Right lobe of liver (tissue), 6 donors: ENCODE measurements around the gene NOVA2. TPM values are rescaled to one million over a fixed set of nuclear protein-coding genes. Genes with fewer than 3 reads are reported as not detected.
A peak's percentile ranks its signal among the peaks of the same experiment; 100 is the strongest.

ENCODE experiments used
- ATAC-seq, 4 donors: fragments of 200-7000 bp; cut with Tn5 transposase; one replicate each; pipeline ENCODE4 v1.9.1; 2020; ENCODE audit warnings: mild to moderate bottlenecking in 4 of 4, moderate library complexity in 4 of 4
- DNase-seq, 3 donors: peaks; one replicate each; pipeline ENCODE4 v3.0.0-alpha.2; 2020
- H3K27ac ChIP-seq, 3 donors: fragments of 200-600 bp; one replicate each; pipeline ENCODE4 v1.8.0; 2022
- H3K27me3 ChIP-seq, 2 donors: fragments of 200-600 bp; one replicate each; pipeline ENCODE4 v1.8.0; 2022
- H3K36me3 ChIP-seq, 4 donors: fragments of 200-600 bp; sonication (generic) in 1 of 4; one replicate each; pipeline versions ENCODE4 v1.5.1 to v1.8.0; 2017 to 2022; ENCODE audit warnings: control low read depth in 1 of 4
- H3K4me1 ChIP-seq, 4 donors: fragments of 200-600 bp; sonication (generic) in 1 of 4; one replicate each; pipeline versions ENCODE4 v1.5.1 to v1.8.0; 2017 to 2022; ENCODE audit warnings: control low read depth in 1 of 4
- H3K4me3 ChIP-seq, 3 donors: fragments of 200-600 bp; one replicate each; pipeline ENCODE4 v1.8.0; 2022
- H3K9me3 ChIP-seq, 4 donors: fragments of 200-600 bp; sonication (generic) in 1 of 4; one replicate each; pipeline versions ENCODE4 v1.5.1 to v1.8.0; 2017 to 2022; ENCODE audit warnings: control low read depth in 1 of 4
- POLR2A ChIP-seq: fragments of 450-650 bp; IDR thresholded peaks from one replicate; pipeline ENCODE4 v1.6.1; 2017; ENCODE audit warnings: antibody characterized with exemption, mild to moderate bottlenecking
- WGBS: methylation state at CpG from one replicate; pipeline ENCODE4 v1.1.6; 2018; ENCODE audit warnings: low coverage, low lambda C conversion rate; ENCODE audit not compliant: insufficient coverage; ENCODE audit errors: missing lambda C conversion rate; 5-methylcytosine and 5-hydroxymethylcytosine counted together
- intact Hi-C, 2 donors: fragments of 100-400 bp; cut with DNase I; formaldehyde crosslinking; loops; one replicate each; pipeline versions ENCODE4 v1.11.2 to v1.14.1; 2022
- total RNA-seq, 6 experiments: library from RNA; depleted of rRNA in 2 of 6; stranded (reverse); fragments of >200 nt in 2 of 6; fragmentation: NEBNext Ultra II Directional in 3 of 6; extraction: Animal tissue kit (Norgen Biotek cat#: 25700) in 3 of 6; gene quantifications; one replicate each; pipeline versions ENCODE4 v1.1.0 to v1.2.4, GENCODE V29; 2016 to 2023
- TF ChIP-seq, protein P1 (sequence below), 4 donors: fragments of 200-600 bp in 3 of 4; fragments of 450-650 bp in 1 of 4; IDR thresholded peaks; one replicate each; pipeline versions ENCODE4 v1.5.1 to v1.8.0; 2016 to 2022; ENCODE audit warnings: antibody characterized with exemption in 4 of 4, mild to moderate bottlenecking in 2 of 4
- donor health status: DM: no; HTN: yes; CAD: no.
- donor health status: DM: no; HTN: no; CAD: no.
- donor health status: DM: no; HTN: no; CAD: no.
- donor health status: DM: no; HTN: yes; CAD: no.
- donor health status: DM: no; HTN: yes; CAD: no.

NOVA2 gene
- total RNA-seq, 6 experiments from 2014 or later: 0.66 to 2.5 (median 0.85) TPM

- Histone ChIP-seq H3K27ac (no peak overlapping the region), H3K27me3 (no peaks in the 10 kb centered on the region), H3K4me1 (no peaks in the 10 kb centered on the region), H3K4me3 (no peak overlapping the region), H3K36me3 (no peaks in the 10 kb centered on the region), H3K9me3 (no peaks in the 10 kb centered on the region)
- 28% methylated on average over 12 of the region's 13 CpGs for WGBS
- ATAC-seq: peak; percentile 71 to 85 (median 81)
- DNase-seq: peak in 2 of 3 donors; percentile 58 to 60
- intact Hi-C loops: no loop called here
- TF ChIP-seq, protein P1, sequence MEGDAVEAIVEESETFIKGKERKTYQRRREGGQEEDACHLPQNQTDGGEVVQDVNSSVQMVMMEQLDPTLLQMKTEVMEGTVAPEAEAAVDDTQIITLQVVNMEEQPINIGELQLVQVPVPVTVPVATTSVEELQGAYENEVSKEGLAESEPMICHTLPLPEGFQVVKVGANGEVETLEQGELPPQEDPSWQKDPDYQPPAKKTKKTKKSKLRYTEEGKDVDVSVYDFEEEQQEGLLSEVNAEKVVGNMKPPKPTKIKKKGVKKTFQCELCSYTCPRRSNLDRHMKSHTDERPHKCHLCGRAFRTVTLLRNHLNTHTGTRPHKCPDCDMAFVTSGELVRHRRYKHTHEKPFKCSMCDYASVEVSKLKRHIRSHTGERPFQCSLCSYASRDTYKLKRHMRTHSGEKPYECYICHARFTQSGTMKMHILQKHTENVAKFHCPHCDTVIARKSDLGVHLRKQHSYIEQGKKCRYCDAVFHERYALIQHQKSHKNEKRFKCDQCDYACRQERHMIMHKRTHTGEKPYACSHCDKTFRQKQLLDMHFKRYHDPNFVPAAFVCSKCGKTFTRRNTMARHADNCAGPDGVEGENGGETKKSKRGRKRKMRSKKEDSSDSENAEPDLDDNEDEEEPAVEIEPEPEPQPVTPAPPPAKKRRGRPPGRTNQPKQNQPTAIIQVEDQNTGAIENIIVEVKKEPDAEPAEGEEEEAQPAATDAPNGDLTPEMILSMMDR (IDR thresholded peaks at IDR 0.05): no peak
- no peak for TF ChIP-seq POLR2A
Measured at GRCh38 chr19:45955905-45956608, 17.6 kb downstream of the NOVA2 start.

DNA sequence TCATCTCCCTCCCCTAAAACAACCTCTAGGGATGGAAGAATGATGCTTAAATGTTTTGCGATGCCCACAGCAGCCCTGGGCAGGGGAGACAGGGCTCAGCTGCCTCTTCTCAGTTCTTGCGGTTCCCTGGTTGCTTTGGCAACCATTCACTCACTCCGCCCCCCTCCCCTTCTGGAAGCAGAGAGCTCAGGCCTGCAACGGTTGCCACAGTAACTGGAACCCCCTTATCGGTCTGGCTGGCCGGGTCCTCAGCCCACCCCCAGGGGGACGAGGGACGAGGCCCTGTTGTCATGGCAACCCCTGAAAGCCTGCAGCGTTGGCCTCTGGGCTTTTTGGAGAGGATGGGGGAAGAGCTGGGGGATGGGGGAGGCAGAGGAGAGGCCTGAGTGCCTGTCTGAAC, 19.5 kb downstream of the NOVA2 start:
- no peak for ATAC-seq
- intact Hi-C loops: no loop called here
- Histone ChIP-seq H3K36me3 (no peaks in the 10 kb centered on the region), H3K27ac (no peak overlapping the region), H3K4me1 (no peaks in the 10 kb centered on the region), H3K9me3 (no peaks in the 10 kb centered on the region), H3K27me3 (no peaks in the 10 kb centered on the region), H3K4me3 (no peak overlapping the region)
- WGBS: 13% methylated on average over 4 of the region's 9 CpGs
- DNase-seq: no peak
- no peak for TF ChIP-seq POLR2A
- TF ChIP-seq, protein P1 (IDR thresholded peaks at IDR 0.05): no peak

- H3K27me3 ChIP-seq: no peaks in the 10 kb centered on the region
- no peaks in the 10 kb centered on the region for H3K36me3 ChIP-seq
- H3K27ac ChIP-seq: no peak overlapping the region
- intact Hi-C loops: no loop called here
- no peak for TF ChIP-seq POLR2A
- TF ChIP-seq, protein P1 (IDR thresholded peaks at IDR 0.05): no peak
- no peak overlapping the region for H3K4me3 ChIP-seq
- no peaks in the 10 kb centered on the region for H3K9me3 ChIP-seq
- DNase-seq: no peak
- no peaks in the 10 kb centered on the region for H3K4me1 ChIP-seq
- no CpG with 5 or more reads among the region's 8 CpGs for WGBS
- no peak for ATAC-seq
Measured at GRCh38 chr19:45953676-45954075, 20.0 kb downstream of the NOVA2 start.

- TF ChIP-seq POLR2A: no peak
- TF ChIP-seq, protein P1 (IDR thresholded peaks at IDR 0.05): no peak
Measured at GRCh38 chr19:45952686-45953505, 20.8 kb downstream of the NOVA2 start.

More at GRCh38 chr19:45952686-45953505, 20.8 kb downstream of the NOVA2 start:
- Histone ChIP-seq H3K9me3 (no peaks in the 10 kb centered on the region), H3K4me3 (no peak overlapping the region), H3K4me1 (no peaks in the 10 kb centered on the region), H3K27me3 (no peaks in the 10 kb centered on the region), H3K36me3 (no peaks in the 10 kb centered on the region), H3K27ac (no peak overlapping the region)
- DNase-seq (peak in 1 of 3 donors; percentile 30), ATAC-seq (peak; percentile 33 to 67 (median 51))
- intact Hi-C loops: no loop called here
- WGBS: 0% methylated on average over 4 of the region's 43 CpGs
